GM23248 (cell line): ENCODE results near the gene ZER1. TPM values are rescaled to one million over a fixed set of nuclear protein-coding genes. Genes with fewer than 3 reads are reported as not detected.

Experiments used
- DNase-seq: peaks from one replicate; pipeline ENCODE4 v3.0.0-alpha.2; 2015
- H2AFZ ChIP-seq: fragments of 200-600 bp; sonication (generic); 2 replicates; pipeline ENCODE4 v1.6.1; 2016; ENCODE audit warnings: antibody characterized with exemption
- H3F3A ChIP-seq: fragments of 200-600 bp; sonication (generic); 2 replicates; pipeline ENCODE4 v1.6.1; 2016; ENCODE audit warnings: mild to moderate bottlenecking, antibody characterized with exemption, mixed run types; ENCODE audit not compliant: insufficient read depth
- H3K27ac ChIP-seq: fragments of 200-600 bp; sonication (generic); 2 replicates; pipeline ENCODE4 v1.5.1; 2016; ENCODE audit warnings: mild to moderate bottlenecking
- H3K27me3 ChIP-seq: fragments of 200-600 bp; sonication (generic); replicated peaks from 2 replicates; pipeline ENCODE4 v1.6.1; 2016; ENCODE audit warnings: mild to moderate bottlenecking; ENCODE audit not compliant: insufficient read depth
- H3K36me3 ChIP-seq: fragments of 200-600 bp; sonication (generic); 2 replicates; pipeline ENCODE4 v1.6.1; 2016; ENCODE audit warnings: low read depth, mild to moderate bottlenecking
- H3K4me1 ChIP-seq: fragments of 200-600 bp; sonication (generic); 2 replicates; pipeline ENCODE4 v1.6.1; 2016; ENCODE audit warnings: mild to moderate bottlenecking; ENCODE audit not compliant: insufficient read depth
- H3K4me2 ChIP-seq: fragments of 200-600 bp; sonication (generic); one replicate; pipeline ENCODE4 v1.6.1; 2016; ENCODE audit warnings: mild to moderate bottlenecking; ENCODE audit not compliant: unreplicated experiment
- H3K4me3 ChIP-seq: fragments of 200-600 bp; sonication (generic); 2 replicates; pipeline ENCODE4 v1.5.1; 2016; ENCODE audit warnings: mild to moderate bottlenecking
- H3K79me2 ChIP-seq: fragments of 200-600 bp; sonication (generic); 2 replicates; pipeline ENCODE4 v1.6.1; 2016; ENCODE audit warnings: mild to moderate bottlenecking; ENCODE audit not compliant: insufficient read depth
- H3K9ac ChIP-seq: fragments of 200-600 bp; sonication (generic); 2 replicates; pipeline ENCODE4 v1.6.1; 2016; ENCODE audit warnings: mild to moderate bottlenecking
- H3K9me2 ChIP-seq: fragments of 200-600 bp; sonication (generic); 2 replicates; pipeline ENCODE4 v1.6.1; 2016; ENCODE audit warnings: mixed run types, mild to moderate bottlenecking, moderate library complexity; ENCODE audit not compliant: insufficient read depth
- H3K9me3 ChIP-seq: fragments of 200-600 bp; sonication (generic); one replicate; pipeline ENCODE4 v1.6.1; 2017; ENCODE audit warnings: low read depth
- H4K20me1 ChIP-seq: fragments of 200-600 bp; sonication (generic); 2 replicates; pipeline ENCODE4 v1.6.0; 2016; ENCODE audit not compliant: insufficient read depth
- EZH2 ChIP-seq: fragments of 200-600 bp; sonication (generic); IDR thresholded peaks from 2 replicates; pipeline ENCODE4 v1.6.1; 2018; ENCODE audit warnings: antibody characterized with exemption, mild to moderate bottlenecking; ENCODE audit not compliant: insufficient read depth, poor library complexity, severe bottlenecking
- EZH2phosphoT487 ChIP-seq: fragments of 200-600 bp; sonication (generic); IDR thresholded peaks from 2 replicates; pipeline ENCODE4 v1.6.1; 2018; ENCODE audit warnings: antibody characterized with exemption, moderate library complexity, mild to moderate bottlenecking, low read depth; ENCODE audit not compliant: insufficient read depth
- WGBS, 2 experiments: methylation state at CpG; one replicate each; pipeline ENCODE4 v1.1.6; 2015 to 2017; ENCODE audit warnings: low lambda C conversion rate in 2 of 2, low coverage in 1 of 2; ENCODE audit errors: missing lambda C conversion rate in 2 of 2; 5-methylcytosine and 5-hydroxymethylcytosine counted together
- in situ Hi-C: fragments of 300-500 bp; cut with MboI; formaldehyde crosslinking; loops from 2 replicates; pipeline ENCODE4 v1.15.0; 2020
- polyA plus RNA-seq: library from polyadenylated mRNA; unstranded; fragments of >200 nt; fragmentation: Nextera tagmentation; extraction: Ambion mirVana; gene quantifications from 2 replicates; pipeline ENCODE4 v1.2.1, GENCODE V29; 2016
- total RNA-seq: library from RNA; depleted of rRNA; stranded (reverse); fragments of >200 nt; shearing (Covaris generic); gene quantifications from 2 replicates; pipeline ENCODE4 v1.2.3, GENCODE V29; 2014

Gene ZER1
- total and polyA plus RNA-seq, 2 experiments from 2014 or later: 20.0 to 28.9 TPM

DNA sequence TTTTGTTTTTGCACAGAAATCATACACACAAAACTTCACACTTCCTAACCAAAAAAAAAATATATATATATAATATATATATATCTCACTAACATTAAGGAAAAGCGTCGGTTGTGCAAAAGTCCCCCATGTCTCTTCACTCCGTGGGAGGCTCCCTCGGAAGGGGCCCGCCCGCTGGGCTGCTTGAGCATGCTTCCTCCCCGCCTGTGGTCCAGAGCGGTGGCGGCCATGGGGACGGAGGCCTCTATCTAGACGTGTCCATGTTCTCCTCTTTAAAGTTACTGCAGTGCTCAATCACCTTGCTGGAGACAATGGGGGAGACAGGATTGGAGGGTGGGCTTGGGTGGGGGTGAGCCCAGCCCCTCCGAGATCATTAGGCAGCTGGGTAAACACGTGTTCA lies 40.6 kb downstream of the ZER1 start:
- no peak overlapping the region for H2AFZ ChIP-seq
- no peak overlapping the region for H3K4me3 ChIP-seq
- H3K79me2 ChIP-seq: no peaks in the 10 kb centered on the region
- H3K27me3 ChIP-seq: no peaks in the 10 kb centered on the region
- WGBS, 2 experiments: 89 to 91% methylated on average over 11 to 13 of the region's 13 CpGs
- H3K36me3 ChIP-seq: no peaks in the 10 kb centered on the region
- H3F3A ChIP-seq: no peaks in the 10 kb centered on the region
- no peak overlapping the region for H3K4me2 ChIP-seq
- in situ Hi-C loops: no loop called here
- H3K9ac ChIP-seq: no peak overlapping the region
- H4K20me1 ChIP-seq: no peaks in the 10 kb centered on the region
- H3K9me3 ChIP-seq: no peaks in the 10 kb centered on the region
- no peak overlapping the region for H3K27ac ChIP-seq
- H3K4me1 ChIP-seq: no peaks in the 10 kb centered on the region
- H3K9me2 ChIP-seq: no peaks in the 10 kb centered on the region
- no peak for TF ChIP-seq EZH2phosphoT487
- TF ChIP-seq EZH2: no peak
- no peak for DNase-seq

DNA sequence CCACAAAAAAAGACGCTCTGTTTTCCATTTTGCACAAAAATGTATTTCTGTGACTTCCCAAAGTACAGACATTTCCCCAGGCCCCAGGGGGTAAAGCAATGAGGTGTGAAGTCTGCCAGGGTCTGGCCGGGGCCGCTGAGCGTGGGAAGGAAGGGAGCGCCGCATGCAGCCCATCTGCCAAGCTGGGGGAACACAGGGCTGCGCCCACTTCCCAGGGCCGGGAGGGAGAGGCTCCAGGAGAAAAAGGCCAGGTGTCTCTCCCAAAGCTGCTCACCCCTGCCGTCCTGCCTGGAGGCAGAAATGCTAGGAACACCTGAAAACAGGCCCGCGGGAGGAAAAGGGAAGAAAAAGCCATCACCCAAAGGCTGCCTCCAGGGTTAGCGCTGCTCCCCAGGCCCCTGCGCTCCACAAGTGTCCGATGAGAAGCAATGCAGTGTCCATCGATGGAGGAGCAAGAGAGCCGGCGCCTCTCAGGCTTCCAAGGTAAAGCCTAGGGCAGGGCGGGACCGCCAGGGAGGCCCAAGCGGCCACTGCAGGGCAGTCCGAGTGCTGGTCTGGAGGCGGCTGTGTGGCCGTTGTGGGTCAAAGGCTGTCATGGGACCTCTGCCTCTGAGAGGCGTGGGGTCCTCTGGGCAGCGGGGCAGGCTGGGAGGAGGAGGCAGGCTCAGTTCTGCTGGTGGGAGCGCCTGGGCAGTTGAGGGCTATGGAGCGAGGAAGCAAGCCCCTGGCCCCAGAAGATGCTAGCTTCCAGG lies 41.8 kb downstream of the ZER1 start:
- Histone ChIP-seq H3K4me3 (no peak overlapping the region), H3K4me1 (no peaks in the 10 kb centered on the region), H3K9me2 (no peaks in the 10 kb centered on the region), H4K20me1 (no peaks in the 10 kb centered on the region), H3K9me3 (no peaks in the 10 kb centered on the region), H3K27ac (no peak overlapping the region), H3K27me3 (no peaks in the 10 kb centered on the region), H3K4me2 (no peak overlapping the region), H2AFZ (no peak overlapping the region), H3K36me3 (no peaks in the 10 kb centered on the region), H3K9ac (no peak overlapping the region), H3F3A (0 out of 2 replicates have a peak, but pooled peaks cover 3% of the 10 kb centered on the region), H3K79me2 (no peaks in the 10 kb centered on the region)
- in situ Hi-C loops: no loop called here
- TF ChIP-seq EZH2phosphoT487 (no peak), EZH2 (no peak)
- WGBS, 2 experiments: 78 to 80% methylated on average over 27 of the region's 27 CpGs
- DNase-seq: no peak

DNA sequence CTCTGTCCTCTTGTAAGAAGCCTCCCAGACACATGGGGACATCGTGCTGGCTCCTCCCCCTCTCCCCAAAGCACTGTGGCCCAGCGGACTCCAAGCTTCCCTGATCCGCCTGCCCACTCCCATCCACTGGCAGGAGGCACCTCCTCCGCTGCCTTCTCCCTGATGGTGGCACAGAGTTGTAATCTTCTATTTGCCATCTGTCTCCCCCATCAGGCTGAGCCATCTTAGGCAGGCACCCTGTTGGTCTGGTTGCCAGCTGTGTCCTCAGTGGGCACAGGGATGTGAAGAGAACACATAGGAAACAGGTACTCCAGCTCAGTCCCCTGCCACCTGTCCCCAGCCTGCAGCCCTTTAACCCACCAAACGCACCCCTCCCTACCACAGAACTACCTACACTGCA lies 42.4 kb downstream of the ZER1 start:
- Histone ChIP-seq H3K9me3 (no peaks in the 10 kb centered on the region), H4K20me1 (no peaks in the 10 kb centered on the region), H3F3A (0 out of 2 replicates have a peak, but pooled peaks cover 5% of the 10 kb centered on the region), H3K9ac (no peak overlapping the region), H3K27me3 (no peaks in the 10 kb centered on the region), H3K9me2 (no peaks in the 10 kb centered on the region), H3K4me2 (no peak overlapping the region), H3K4me1 (no peaks in the 10 kb centered on the region), H3K4me3 (no peak overlapping the region), H3K79me2 (no peaks in the 10 kb centered on the region), H3K36me3 (no peaks in the 10 kb centered on the region), H3K27ac (no peak overlapping the region), H2AFZ (no peak overlapping the region)
- no peak for DNase-seq
- no peak for TF ChIP-seq EZH2phosphoT487
- no peak for TF ChIP-seq EZH2
- in situ Hi-C loops: no loop called here
- WGBS, 2 experiments: 36 to 38% methylated on average over 5 of the region's 5 CpGs

DNA sequence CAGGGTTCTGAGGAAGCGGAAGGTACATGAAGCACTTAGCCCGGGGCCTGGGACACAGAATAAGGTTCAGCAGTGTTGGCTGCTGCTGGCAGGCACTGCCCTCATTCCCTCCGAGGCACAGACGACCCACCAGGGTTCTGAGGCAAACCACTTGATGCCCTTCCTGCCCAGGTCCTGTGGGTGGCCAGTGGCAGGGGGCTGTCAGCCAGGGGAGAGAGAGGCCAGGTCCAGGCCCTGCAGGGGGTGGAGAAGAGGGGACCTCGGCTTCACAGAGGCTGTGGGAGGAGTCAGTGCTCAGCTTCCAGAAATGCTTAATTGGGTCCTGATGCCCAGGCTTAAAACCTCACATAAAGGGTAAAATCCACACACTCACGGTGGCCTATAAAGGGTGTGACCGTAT lies 43.4 kb downstream of the ZER1 start:
- in situ Hi-C loops: no loop called here
- no peaks in the 10 kb centered on the region for H3K79me2 ChIP-seq
- no peak overlapping the region for H3K27ac ChIP-seq
- H3F3A ChIP-seq: 0 out of 2 replicates have a peak, but pooled peaks cover 5% of the 10 kb centered on the region
- 50 to 52% methylated on average over 6 of the region's 7 CpGs for WGBS, 2 experiments
- H3K4me2 ChIP-seq: no peak overlapping the region
- H3K4me1 ChIP-seq: no peaks in the 10 kb centered on the region
- no peaks in the 10 kb centered on the region for H3K9me2 ChIP-seq
- H2AFZ ChIP-seq: no peak overlapping the region
- H4K20me1 ChIP-seq: no peaks in the 10 kb centered on the region
- H3K9me3 ChIP-seq: no peaks in the 10 kb centered on the region
- no peaks in the 10 kb centered on the region for H3K36me3 ChIP-seq
- no peak for DNase-seq
- H3K9ac ChIP-seq: no peak overlapping the region
- TF ChIP-seq EZH2phosphoT487: no peak
- TF ChIP-seq EZH2: no peak
- no peak overlapping the region for H3K4me3 ChIP-seq
- H3K27me3 ChIP-seq: no peaks in the 10 kb centered on the region
